Thyroid gland (tissue), 4 donors: Measurements from ENCODE around the gene UGT1A5. TPM values are rescaled to one million over a fixed set of nuclear protein-coding genes. Genes with fewer than 3 reads are reported as not detected.

Experiments
- DNase-seq, 2 donors: peaks; one replicate each; pipeline ENCODE4 v3.0.0-alpha.2; 2019
- H3K27ac ChIP-seq, 3 donors: fragments of 200-600 bp; sonication (generic); 1 replicate in 2 of 3; 2 replicates in 1 of 3; pipeline ENCODE4 v1.5.1; 2016 to 2019; ENCODE audit warnings: mild to moderate bottlenecking in 1 of 3, moderate library complexity in 1 of 3
- H3K27me3 ChIP-seq: fragments of 200-600 bp; sonication (generic); one replicate; pipeline ENCODE4 v1.5.1; 2019
- H3K36me3 ChIP-seq, 2 donors: fragments of 200-600 bp; sonication (generic); one replicate each; pipeline ENCODE4 v1.5.1; 2016 to 2019
- H3K4me1 ChIP-seq, 2 donors: fragments of 200-600 bp; sonication (generic); one replicate each; pipeline ENCODE4 v1.5.1; 2017 to 2019
- H3K4me3 ChIP-seq, 3 donors: fragments of 200-600 bp; sonication (generic); replicated peaks in 1 of 3; 1 replicate in 2 of 3; 2 replicates in 1 of 3; pipeline ENCODE4 v1.5.1; 2016; ENCODE audit warnings: mild to moderate bottlenecking in 1 of 3
- H3K9me3 ChIP-seq: fragments of 200-600 bp; sonication (generic); one replicate; pipeline ENCODE4 v1.5.1; 2017
- POLR2A ChIP-seq, 2 donors: fragments of 450-650 bp; IDR thresholded peaks; one replicate each; pipeline ENCODE4 v1.6.1; 2017; ENCODE audit warnings: antibody characterized with exemption in 2 of 2, mild to moderate bottlenecking in 2 of 2, moderate library complexity in 1 of 2
- WGBS, 2 donors: methylation state at CpG; one replicate each; pipeline ENCODE4 v1.1.5; 2017; 5-methylcytosine and 5-hydroxymethylcytosine counted together
- intact Hi-C: fragments of 100-400 bp; cut with DNase I; formaldehyde crosslinking; loops from one replicate; pipeline ENCODE4 v1.15.1; 2023
- total RNA-seq, 4 donors: library from RNA; depleted of rRNA; stranded (reverse); fragments of >200 nt; gene quantifications; one replicate each; pipeline ENCODE4 v1.2.3, GENCODE V29; 2016
- TF ChIP-seq, protein P1 (sequence below), 6 experiments: fragments of 200-600 bp in 3 of 6; fragments of 450-650 bp in 3 of 6; sonication (generic) in 3 of 6; IDR thresholded peaks; one replicate each; pipeline ENCODE4 v1.5.1; 2016 to 2019; ENCODE audit warnings: antibody characterized with exemption in 6 of 6, mild to moderate bottlenecking in 2 of 6, inconsistent platforms in 1 of 6, moderate library complexity in 1 of 6

The UGT1A5 gene
- total RNA-seq, 4 donors from 2014 or later, result 0.89 to 2.9 (median 1.3) TPM

DNA sequence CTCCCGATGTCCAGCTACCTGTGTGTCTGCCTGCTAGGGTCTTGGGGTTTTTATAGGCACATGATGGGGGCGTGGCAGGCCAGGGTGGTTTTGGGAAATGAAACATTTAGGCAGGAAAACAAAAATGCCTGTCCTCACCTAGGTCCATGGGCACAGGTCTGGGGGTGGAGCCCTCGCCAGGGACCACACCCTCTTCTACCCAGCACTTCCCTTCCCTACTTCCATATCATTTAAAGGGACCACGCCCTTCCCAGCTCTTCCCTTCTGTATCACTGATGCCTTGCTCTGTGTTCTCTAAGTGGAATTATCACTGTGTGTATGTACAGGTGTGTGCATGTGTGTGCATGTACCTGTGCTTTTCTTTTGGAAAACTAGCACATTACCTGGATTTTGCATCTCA, 53.7 kb downstream of the UGT1A5 start:
- Histone ChIP-seq H3K36me3 (no peaks in the 10 kb centered on the region), H3K27ac (no peak overlapping the region), H3K4me1 (no peaks in the 10 kb centered on the region), H3K9me3 (no peaks in the 10 kb centered on the region), H3K27me3 (no peaks in the 10 kb centered on the region), H3K4me3 (no peak overlapping the region)
- intact Hi-C loops, result no loop called here
- 84 to 89% methylated on average over 4 of the region's 4 CpGs for WGBS, 2 donors
- TF ChIP-seq, protein P1, sequence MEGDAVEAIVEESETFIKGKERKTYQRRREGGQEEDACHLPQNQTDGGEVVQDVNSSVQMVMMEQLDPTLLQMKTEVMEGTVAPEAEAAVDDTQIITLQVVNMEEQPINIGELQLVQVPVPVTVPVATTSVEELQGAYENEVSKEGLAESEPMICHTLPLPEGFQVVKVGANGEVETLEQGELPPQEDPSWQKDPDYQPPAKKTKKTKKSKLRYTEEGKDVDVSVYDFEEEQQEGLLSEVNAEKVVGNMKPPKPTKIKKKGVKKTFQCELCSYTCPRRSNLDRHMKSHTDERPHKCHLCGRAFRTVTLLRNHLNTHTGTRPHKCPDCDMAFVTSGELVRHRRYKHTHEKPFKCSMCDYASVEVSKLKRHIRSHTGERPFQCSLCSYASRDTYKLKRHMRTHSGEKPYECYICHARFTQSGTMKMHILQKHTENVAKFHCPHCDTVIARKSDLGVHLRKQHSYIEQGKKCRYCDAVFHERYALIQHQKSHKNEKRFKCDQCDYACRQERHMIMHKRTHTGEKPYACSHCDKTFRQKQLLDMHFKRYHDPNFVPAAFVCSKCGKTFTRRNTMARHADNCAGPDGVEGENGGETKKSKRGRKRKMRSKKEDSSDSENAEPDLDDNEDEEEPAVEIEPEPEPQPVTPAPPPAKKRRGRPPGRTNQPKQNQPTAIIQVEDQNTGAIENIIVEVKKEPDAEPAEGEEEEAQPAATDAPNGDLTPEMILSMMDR (IDR thresholded peaks at IDR 0.05), result no peak
- TF ChIP-seq POLR2A (IDR thresholded peaks at IDR 0.05), result no peak
- no peak for DNase-seq

DNA sequence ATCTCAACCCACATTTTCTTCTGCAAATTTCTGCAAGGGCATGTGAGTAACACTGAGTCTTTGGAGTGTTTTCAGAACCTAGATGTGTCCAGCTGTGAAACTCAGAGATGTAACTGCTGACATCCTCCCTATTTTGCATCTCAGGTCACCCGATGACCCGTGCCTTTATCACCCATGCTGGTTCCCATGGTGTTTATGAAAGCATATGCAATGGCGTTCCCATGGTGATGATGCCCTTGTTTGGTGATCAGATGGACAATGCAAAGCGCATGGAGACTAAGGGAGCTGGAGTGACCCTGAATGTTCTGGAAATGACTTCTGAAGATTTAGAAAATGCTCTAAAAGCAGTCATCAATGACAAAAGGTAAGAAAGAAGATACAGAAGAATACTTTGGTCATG, 55.4 kb downstream of the UGT1A5 start:
- no peak for DNase-seq
- Histone ChIP-seq H3K9me3 (no peaks in the 10 kb centered on the region), H3K4me1 (no peaks in the 10 kb centered on the region), H3K36me3 (no peaks in the 10 kb centered on the region), H3K27ac (no peak overlapping the region), H3K4me3 (no peak overlapping the region), H3K27me3 (no peaks in the 10 kb centered on the region)
- WGBS, 2 donors, result 81 to 85% methylated on average over 4 of the region's 4 CpGs
- TF ChIP-seq, protein P1 (IDR thresholded peaks at IDR 0.05), result no peak
- no peak for TF ChIP-seq POLR2A (IDR thresholded peaks at IDR 0.05)
- intact Hi-C loops, result no loop called here

DNA sequence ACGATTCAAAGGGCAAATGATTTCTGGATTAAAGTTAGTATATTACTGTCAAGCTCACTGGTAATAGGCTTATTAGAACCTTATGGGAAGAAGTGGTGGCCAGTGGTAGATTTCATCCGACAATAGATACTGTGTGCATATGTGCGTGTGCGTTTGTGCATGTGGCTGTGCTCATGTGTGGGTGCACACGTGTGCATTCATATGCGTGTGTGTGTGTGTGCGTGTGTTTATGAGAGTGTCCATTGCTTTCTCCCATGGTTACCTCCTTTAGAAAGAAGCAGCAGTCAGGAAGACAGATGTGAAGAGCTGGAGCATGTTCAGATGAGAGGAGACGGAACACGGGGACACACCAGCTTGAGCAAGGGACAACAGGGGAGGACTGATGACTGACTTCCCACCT, 56.6 kb downstream of the UGT1A5 start:
- DNase-seq, result no peak
- H3K9me3 ChIP-seq, result no peaks in the 10 kb centered on the region
- no peaks in the 10 kb centered on the region for H3K36me3 ChIP-seq
- intact Hi-C loops, result no loop called here
- no peak overlapping the region for H3K27ac ChIP-seq
- TF ChIP-seq, protein P1 (IDR thresholded peaks at IDR 0.05), result no peak
- TF ChIP-seq POLR2A (IDR thresholded peaks at IDR 0.05), result no peak
- H3K27me3 ChIP-seq, result no peaks in the 10 kb centered on the region
- WGBS, 2 donors, result 91 to 94% methylated on average over 9 of the region's 9 CpGs
- no peak overlapping the region for H3K4me3 ChIP-seq
- no peaks in the 10 kb centered on the region for H3K4me1 ChIP-seq

DNA sequence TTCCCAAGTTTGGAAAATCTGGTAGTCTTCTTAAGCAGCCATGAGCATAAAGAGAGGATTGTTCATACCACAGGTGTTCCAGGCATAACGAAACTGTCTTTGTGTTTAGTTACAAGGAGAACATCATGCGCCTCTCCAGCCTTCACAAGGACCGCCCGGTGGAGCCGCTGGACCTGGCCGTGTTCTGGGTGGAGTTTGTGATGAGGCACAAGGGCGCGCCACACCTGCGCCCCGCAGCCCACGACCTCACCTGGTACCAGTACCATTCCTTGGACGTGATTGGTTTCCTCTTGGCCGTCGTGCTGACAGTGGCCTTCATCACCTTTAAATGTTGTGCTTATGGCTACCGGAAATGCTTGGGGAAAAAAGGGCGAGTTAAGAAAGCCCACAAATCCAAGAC, 59.4 kb downstream of the UGT1A5 start:
- no peak overlapping the region for H3K27ac ChIP-seq
- TF ChIP-seq, protein P1 (IDR thresholded peaks at IDR 0.05), result no peak
- TF ChIP-seq POLR2A (IDR thresholded peaks at IDR 0.05), result no peak
- H3K4me1 ChIP-seq, result no peaks in the 10 kb centered on the region
- no peak overlapping the region for H3K4me3 ChIP-seq
- WGBS, 2 donors, result 92 to 94% methylated on average over 16 of the region's 16 CpGs
- no peaks in the 10 kb centered on the region for H3K27me3 ChIP-seq
- H3K36me3 ChIP-seq, result no peaks in the 10 kb centered on the region
- no peak for DNase-seq
- intact Hi-C loops, result no loop called here
- H3K9me3 ChIP-seq, result no peaks in the 10 kb centered on the region

DNA sequence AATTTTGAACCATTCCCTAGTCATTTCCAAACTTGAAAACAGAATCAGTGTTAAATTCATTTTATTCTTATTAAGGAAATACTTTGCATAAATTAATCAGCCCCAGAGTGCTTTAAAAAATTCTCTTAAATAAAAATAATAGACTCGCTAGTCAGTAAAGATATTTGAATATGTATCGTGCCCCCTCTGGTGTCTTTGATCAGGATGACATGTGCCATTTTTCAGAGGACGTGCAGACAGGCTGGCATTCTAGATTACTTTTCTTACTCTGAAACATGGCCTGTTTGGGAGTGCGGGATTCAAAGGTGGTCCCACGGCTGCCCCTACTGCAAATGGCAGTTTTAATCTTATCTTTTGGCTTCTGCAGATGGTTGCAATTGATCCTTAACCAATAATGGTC, 59.9 kb downstream of the UGT1A5 start:
- no peaks in the 10 kb centered on the region for H3K27me3 ChIP-seq
- no peak overlapping the region for H3K27ac ChIP-seq
- no peaks in the 10 kb centered on the region for H3K4me1 ChIP-seq
- no peak overlapping the region for H3K4me3 ChIP-seq
- whole genome bisulfite sequencing, 2 donors, result 74 to 75% methylated on average over 5 of the region's 5 CpGs
- H3K36me3 ChIP-seq, result no peaks in the 10 kb centered on the region
- intact Hi-C loops, result no loop called here
- no peak for TF ChIP-seq POLR2A (IDR thresholded peaks at IDR 0.05)
- TF ChIP-seq, protein P1 (IDR thresholded peaks at IDR 0.05), result no peak
- H3K9me3 ChIP-seq, result no peaks in the 10 kb centered on the region
- no peak for DNase-seq
